H1 (cell line): ENCODE measurements around the gene JPT2. TPM values are rescaled to one million over a fixed set of nuclear protein-coding genes. Genes with fewer than 3 reads are reported as not detected.

ENCODE experiments used
- CTCF ChIA-PET: fragments of 300-600 bp; sonication (Branson Sonifier 250); formaldehyde crosslinking; loops from one replicate; lab custom pipeline; 2021; ENCODE audit not compliant: partially characterized antibody; lab: Charles Lee
- POLR2A ChIA-PET: fragments of 300-600 bp; sonication (Branson Sonifier 250); formaldehyde crosslinking; loops from one replicate; lab custom pipeline; 2021; ENCODE audit warnings: inconsistent platforms; ENCODE audit not compliant: partially characterized antibody; lab: Charles Lee
- DNase-seq, 2 experiments: peaks; one replicate each; pipeline versions ENCODE4 v3.0.0 to v3.0.0-alpha.2; 2010 to 2022; ENCODE audit warnings: low spot score in 2 of 2, low read depth in 1 of 2, mixed read lengths in 1 of 2
- FAIRE-seq: peaks from 2 replicates; lab custom pipeline; 2011; peaks lifted over from hg19 to GRCh38; lab: Jason Lieb, UNC
- H2AFZ ChIP-seq: 2 replicates; pipeline ENCODE4 v1.8.1; 2012; ENCODE audit warnings: low read length, inconsistent platforms
- H2AK5ac ChIP-seq: 2 replicates; pipeline ENCODE4 v1.6.1; 2013; ENCODE audit warnings: low read depth, low read length
- H2BK120ac ChIP-seq: replicated peaks from 2 replicates; pipeline ENCODE3; 2013; ENCODE audit warnings: low read depth, low read length, inconsistent platforms
- H2BK12ac ChIP-seq: 2 replicates; pipeline ENCODE4 v1.6.1; 2013; ENCODE audit warnings: low read depth, low read length
- H2BK15ac ChIP-seq: 2 replicates; pipeline ENCODE4 v1.6.1; 2013; ENCODE audit warnings: low read length
- H2BK20ac ChIP-seq: 2 replicates; pipeline ENCODE4 v1.6.1; 2013; ENCODE audit warnings: low read length
- H2BK5ac ChIP-seq: 2 replicates; pipeline ENCODE4 v1.6.1; 2013; ENCODE audit warnings: low read depth, low read length
- H3K14ac ChIP-seq: 2 replicates; pipeline ENCODE4 v1.6.1; 2013; ENCODE audit warnings: inconsistent platforms; ENCODE audit not compliant: insufficient read length
- H3K18ac ChIP-seq: 2 replicates; pipeline ENCODE4 v1.6.1; 2013; ENCODE audit warnings: low read length; ENCODE audit errors: extremely low read depth
- H3K23ac ChIP-seq: 2 replicates; pipeline ENCODE4 v1.6.1; 2013; ENCODE audit warnings: inconsistent platforms; ENCODE audit not compliant: insufficient read length
- H3K23me2 ChIP-seq: 2 replicates; pipeline ENCODE4 v1.6.1; 2013; ENCODE audit warnings: low read depth, low read length
- H3K27ac ChIP-seq: 2 replicates; pipeline ENCODE4 v1.6.1; 2011; ENCODE audit warnings: low read depth, low read length, inconsistent platforms
- H3K27me3 ChIP-seq, 4 experiments: replicated peaks in 1 of 4; 1 replicate in 1 of 4; 2 replicates in 3 of 4; pipeline versions ENCODE4 v1.6.1 to v1.8.1; 2011 to 2013; ENCODE audit warnings: low read length in 3 of 4, mild to moderate bottlenecking in 3 of 4, inconsistent platforms in 2 of 4, mixed read lengths in 2 of 4, moderate library complexity in 1 of 4; ENCODE audit not compliant: control insufficient read depth in 3 of 4, insufficient read depth in 3 of 4; ENCODE audit errors: extremely low read depth in 1 of 4
- H3K36me3 ChIP-seq, 4 experiments: 2 replicates each; pipeline versions ENCODE4 v1.6.1 to v1.8.1; 2011 to 2013; ENCODE audit warnings: mild to moderate bottlenecking in 4 of 4, low read length in 3 of 4, moderate library complexity in 2 of 4, control low read depth in 1 of 4, inconsistent platforms in 1 of 4; ENCODE audit not compliant: insufficient read depth in 4 of 4, control insufficient read depth in 2 of 4
- H3K4ac ChIP-seq: replicated peaks from 2 replicates; pipeline ENCODE3; 2013; ENCODE audit warnings: low read length, low read depth, mixed read lengths, inconsistent platforms; ENCODE audit not compliant: insufficient read length
- H3K4me1 ChIP-seq, 4 experiments: replicated peaks in 1 of 4; 1 replicate in 1 of 4; 2 replicates in 3 of 4; pipeline versions ENCODE4 v1.6.1 to v1.8.1; 2011 to 2013; ENCODE audit warnings: low read length in 3 of 4, inconsistent platforms in 2 of 4, mixed read lengths in 1 of 4; ENCODE audit not compliant: insufficient read depth in 4 of 4, control insufficient read depth in 3 of 4
- H3K4me2 ChIP-seq, 2 experiments: 2 replicates each; pipeline versions ENCODE4 v1.6.1 to v1.8.1; 2011 to 2013; ENCODE audit warnings: low read depth in 2 of 2, low read length in 2 of 2, control low read depth in 1 of 2, inconsistent platforms in 1 of 2, mild to moderate bottlenecking in 1 of 2; ENCODE audit not compliant: insufficient read depth in 1 of 2
- H3K4me3 ChIP-seq, 4 experiments: fragments of 200-600, 300-600 bp in 1 of 4; sonication (generic), shearing (Covaris generic), sonication (Bioruptor Twin) in 1 of 4; 2 replicates each; pipeline versions ENCODE4 v1.5.1 to v1.8.1; 2011 to 2016; ENCODE audit warnings: low read length in 4 of 4, low read depth in 3 of 4, control low read depth in 2 of 4, inconsistent platforms in 2 of 4, mild to moderate bottlenecking in 2 of 4, mixed read lengths in 1 of 4, moderate library complexity in 1 of 4; ENCODE audit not compliant: insufficient read depth in 2 of 4; ENCODE audit errors: extremely low read depth in 1 of 4
- H3K56ac ChIP-seq: replicated peaks from 2 replicates; pipeline ENCODE3; 2013; ENCODE audit warnings: low read depth, mild to moderate bottlenecking, mixed read lengths, low read length, inconsistent platforms; ENCODE audit not compliant: insufficient read length
- H3K79me1 ChIP-seq: 2 replicates; pipeline ENCODE4 v1.6.1; 2013; ENCODE audit warnings: low read depth, low read length, control low read depth
- H3K79me2 ChIP-seq, 2 experiments: 2 replicates each; pipeline versions ENCODE4 v1.6.1 to v1.8.1; 2012 to 2013; ENCODE audit warnings: low read length in 2 of 2, mild to moderate bottlenecking in 2 of 2, inconsistent platforms in 1 of 2; ENCODE audit not compliant: insufficient read depth in 2 of 2, control insufficient read depth in 1 of 2
- H3K9ac ChIP-seq, 4 experiments: replicated peaks in 1 of 4; 1 replicate in 1 of 4; 2 replicates in 3 of 4; pipeline versions ENCODE4 v1.6.1 to v1.8.1; 2011 to 2013; ENCODE audit warnings: low read depth in 3 of 4, low read length in 3 of 4, control low read depth in 2 of 4, mild to moderate bottlenecking in 2 of 4, moderate library complexity in 2 of 4, inconsistent platforms in 1 of 4; ENCODE audit errors: extremely low read depth in 1 of 4
- H3K9me3 ChIP-seq, 2 experiments: 2 replicates each; pipeline versions ENCODE4 v1.6.1 to v1.8.1; 2012 to 2013; ENCODE audit warnings: mild to moderate bottlenecking in 2 of 2, moderate library complexity in 2 of 2, control low read depth in 1 of 2, inconsistent platforms in 1 of 2, low read depth in 1 of 2, low read length in 1 of 2, mixed read lengths in 1 of 2; ENCODE audit not compliant: insufficient read depth in 2 of 2
- H4K20me1 ChIP-seq, 2 experiments: replicated peaks in 1 of 2; 2 replicates each; pipeline versions ENCODE3 to v1.8.1; 2011 to 2013; ENCODE audit warnings: inconsistent platforms in 2 of 2, low read length in 2 of 2, mild to moderate bottlenecking in 1 of 2; ENCODE audit not compliant: insufficient read depth in 2 of 2, control insufficient read depth in 1 of 2
- H4K5ac ChIP-seq: 2 replicates; pipeline ENCODE4 v1.6.1; 2013; ENCODE audit warnings: low read length, low read depth, mixed read lengths, inconsistent platforms; ENCODE audit not compliant: insufficient read length
- H4K8ac ChIP-seq: 2 replicates; pipeline ENCODE4 v1.8.0; 2013; ENCODE audit warnings: mild to moderate bottlenecking, moderate library complexity, low read length, inconsistent platforms; ENCODE audit not compliant: insufficient read depth; ENCODE audit errors: extremely low read depth
- H4K91ac ChIP-seq: replicated peaks from 2 replicates; pipeline ENCODE3; 2013; ENCODE audit warnings: low read length, mixed read lengths, inconsistent platforms; ENCODE audit not compliant: insufficient read length
- ATF2 ChIP-seq: IDR thresholded peaks from 2 replicates; pipeline ENCODE4 v1.6.1; 2012; ENCODE audit warnings: low read length, inconsistent platforms
- CEBPB ChIP-seq: IDR thresholded peaks from 2 replicates; pipeline ENCODE4 v1.6.1; 2012; ENCODE audit warnings: low read depth, low read length
- CTBP2 ChIP-seq: IDR thresholded peaks from 2 replicates; pipeline ENCODE4 v1.7.0; 2011; ENCODE audit warnings: borderline replicate concordance, mild to moderate bottlenecking, moderate library complexity, mixed read lengths, low read length; ENCODE audit not compliant: insufficient read depth, insufficient read length
- CTCF ChIP-seq, 3 experiments: IDR thresholded peaks; 1 replicate in 2 of 3; 2 replicates in 1 of 3; pipeline versions ENCODE4 v1.5.1 to v1.6.1; 2011; ENCODE audit warnings: low read length in 3 of 3, mild to moderate bottlenecking in 3 of 3, inconsistent platforms in 2 of 3, low read depth in 1 of 3, moderate library complexity in 1 of 3; ENCODE audit not compliant: insufficient read depth in 1 of 3; ENCODE audit errors: control extremely low read depth in 1 of 3
- FOSL1 ChIP-seq: IDR thresholded peaks from 2 replicates; pipeline ENCODE4 v1.6.1; 2011; ENCODE audit warnings: mild to moderate bottlenecking, low read depth, low read length, moderate library complexity; ENCODE audit not compliant: insufficient read depth
- HDAC2 ChIP-seq, 2 experiments: fragments of 300-600 bp in 1 of 2; sonication (generic) in 1 of 2; IDR thresholded peaks; 2 replicates each; pipeline ENCODE4 v1.6.1; 2011 to 2012; ENCODE audit warnings: low read depth in 2 of 2, low read length in 2 of 2, mild to moderate bottlenecking in 2 of 2, moderate library complexity in 2 of 2, borderline replicate concordance in 1 of 2, inconsistent platforms in 1 of 2
- RNF2 ChIP-seq: fragments of 200-900, 300-1000 bp; sonication (generic); IDR thresholded peaks from 2 replicates; pipeline ENCODE4 v1.7.1; 2016; ENCODE audit warnings: borderline replicate concordance, low read depth, mild to moderate bottlenecking, antibody characterized with exemption, low read length; ENCODE audit not compliant: poor library complexity, severe bottlenecking; ENCODE audit errors: missing control alignments
- SRF ChIP-seq: IDR thresholded peaks from 2 replicates; pipeline ENCODE4 v1.6.1; 2011; ENCODE audit warnings: mild to moderate bottlenecking, low read depth, low read length, moderate library complexity
- WGBS, 2 experiments: shearing (Covaris generic) in 1 of 2; methylation state at CpG; one replicate each; pipeline versions ENCODE4 v1.1.6 to v1.1.7; 2013 to 2015; ENCODE audit warnings: low lambda C conversion rate in 2 of 2, mixed read lengths in 2 of 2, inconsistent platforms in 1 of 2, low coverage in 1 of 2, missing lambda C conversion rate in 1 of 2; ENCODE audit not compliant: insufficient replicate concordance in 2 of 2, insufficient coverage in 1 of 2, insufficient read length in 1 of 2; ENCODE audit errors: extremely low coverage in 1 of 2, missing lambda C conversion rate in 1 of 2; 5-methylcytosine and 5-hydroxymethylcytosine counted together
- polyA plus RNA-seq, 7 experiments: library from polyadenylated mRNA; depleted of rRNA in 3 of 7; stranded (reverse) in 5 of 7; unstranded in 2 of 7; fragments of >200 nt in 5 of 7; fragments of 200-250 nt in 2 of 7; gene quantifications; 1 replicate in 5 of 7; 2 replicates in 1 of 7; 4 replicates in 1 of 7; pipeline versions ENCODE4 v1.2.1 to v1.2.3, GENCODE V29; 2011 to 2013; ENCODE audit warnings: missing spikeins in 2 of 7, mixed read lengths in 2 of 7
- total RNA-seq: library from RNA; stranded (reverse); fragmentation: NEBNext Ultra II Directional; extraction: Animal tissue kit (Norgen Biotek cat#: 25700); gene quantifications from 2 replicates; pipeline ENCODE4 v1.2.1, GENCODE V29; 2021

Gene JPT2
- total and polyA plus RNA-seq, 2 of the 8 experiments (the other 6 are each of a cell fraction or from before 2014, with no cell fraction given), result 67.6 to 197 TPM

- Histone ChIP-seq H4K8ac (no peak overlapping the region), H4K20me1 (peaks cover 2 to 9% of the 10 kb centered on the region in 2 experiments), H2BK15ac (no peak overlapping the region), H2AK5ac (no peak overlapping the region), H3K79me2 (peaks cover 9 to 10% of the 10 kb centered on the region in 2 experiments), H3K9ac (no peak overlapping the region), H2BK12ac (no peak overlapping the region), H3K79me1 (peaks cover 4% of the 10 kb centered on the region), H3K4me3 (no peak overlapping the region), H2BK20ac (no peak overlapping the region), H3K9me3 (no peaks in the 10 kb centered on the region), H3K27me3 (no peaks in the 10 kb centered on the region), H3K23me2 (peaks cover 6% of the 10 kb centered on the region), H3K18ac (no peak overlapping the region), H3K14ac (no peak overlapping the region), H4K91ac (no peak overlapping the region), H3K56ac (no peak overlapping the region), H3K36me3 (peaks cover 17 to 50% (median 33%) of the 10 kb centered on the region in 4 experiments; a peak in 7 of 8 replicates), H2AFZ (no peak overlapping the region), H3K27ac (no peak overlapping the region), H3K4me2 (no peak overlapping the region), H3K4ac (no peak overlapping the region), H3K23ac (no peak overlapping the region), H2BK5ac (no peak overlapping the region; the same call in 1 of the 2 replicates), H2BK120ac (no peak overlapping the region), H4K5ac (no peak overlapping the region), H3K4me1 (0 out of 7 replicates have a peak, but pooled peaks cover 0 to 2% (median 0%) of the 10 kb centered on the region in 4 experiments)
- FAIRE-seq, result no peak
- POLR2A ChIA-PET, result interaction anchor here (0.8 kb wide), 1 partner anchor 23 kb away, joined by 3 read pairs; no protein-coding TSS in a partner anchor
- 91% methylated on average over 7 of the region's 7 CpGs; no CpG with 5 or more reads in 1 of the 2 experiments for WGBS, 2 experiments
- no peak for DNase-seq
- CTCF ChIA-PET, result interaction anchor here (0.8 to 1.8 kb wide), 4 partner anchors 21 to 106 kb away, joined by 3 to 6 read pairs (median 4); partner anchors contain the start of gene MAPK8IP3
- TF ChIP-seq HDAC2 (IDR thresholded peaks at IDR 0.05; ENCODE audit: borderline replicate concordance in 1 of 2, low read depth in 2 of 2, low read length in 2 of 2) (no peak), FOSL1 (no peak), CTBP2 (no peak), CEBPB (no peak), ATF2 (no peak), CTCF (IDR thresholded peaks at IDR 0.05; ENCODE audit: control extremely low read depth in 1 of 3, insufficient read depth in 1 of 3, low read depth in 1 of 3, low read length in 3 of 3) (no peak), SRF (no peak), RNF2 (no peak)
Observed at GRCh38 chr16:1674306-1674705, 3.8 kb upstream of the JPT2 start.
